Right cardiac atrium (tissue), 5 donors: Measurements from ENCODE around the gene SLC35E1. TPM values are rescaled to one million over a fixed set of nuclear protein-coding genes. Genes with fewer than 3 reads are reported as not detected.
"Not testable (repeated sequence)": the region's sequence is repeated elsewhere in the genome, so short reads cannot be mapped to it uniquely, and the experiment has no call there.

Experiments used
- ATAC-seq, 2 donors: fragments of 200-7000 bp; cut with Tn5 transposase; one replicate each; pipeline versions ENCODE4 v1.8.0 to v1.9.1; 2020; ENCODE audit warnings: moderate library complexity in 2 of 2, mild to moderate bottlenecking in 1 of 2
- DNase-seq, 3 donors: peaks; one replicate each; pipeline ENCODE4 v3.0.0-alpha.2; 2020
- H3K27ac ChIP-seq: one replicate; pipeline ENCODE4 v1.5.1; 2013; ENCODE audit warnings: mild to moderate bottlenecking, low read length, control low read depth, moderate library complexity
- H3K27me3 ChIP-seq: one replicate; pipeline ENCODE4 v1.6.1; 2013; ENCODE audit not compliant: control insufficient read depth, insufficient read depth
- H3K4me1 ChIP-seq: one replicate; pipeline ENCODE4 v1.6.1; 2013; ENCODE audit warnings: low read length; ENCODE audit not compliant: control insufficient read depth, insufficient read depth
- H3K4me3 ChIP-seq: one replicate; pipeline ENCODE4 v1.5.1; 2013; ENCODE audit warnings: low read length, control low read depth
- H3K9me3 ChIP-seq: one replicate; pipeline ENCODE4 v1.6.1; 2013; ENCODE audit warnings: low read length; ENCODE audit not compliant: control insufficient read depth
- WGBS: extraction: QIAGEN DNeasy Blood & Tissue Kit; methylation state at CpG from one replicate; pipeline ENCODE4 v1.1.7; 2013; 5-methylcytosine and 5-hydroxymethylcytosine counted together
- intact Hi-C, 4 donors: fragments of 100-400 bp; cut with DNase I; formaldehyde crosslinking; loops; one replicate each; pipeline versions ENCODE4 v1.11.0 to v1.14.0; 2022 to 2023
- polyA plus RNA-seq: library from polyadenylated mRNA; stranded (reverse); fragments of 200-250 nt; gene quantifications from one replicate; pipeline ENCODE4 v1.2.3, GENCODE V29; 2013
- total RNA-seq, 4 donors: library from RNA; stranded (reverse); fragmentation: NEBNext Ultra II Directional; extraction: Animal tissue kit (Norgen Biotek cat#: 25700); gene quantifications; one replicate each; pipeline ENCODE4 v1.2.1, GENCODE V29; 2021
- donor health status: healthy with polysubstance abuse.
- donor health status: DM: no; HTN: yes; CAD: no.
- donor health status: DM: no; HTN: no; CAD: no.
- donor health status: DM: no; HTN: yes; CAD: no; lungs with severe emphysema.
- donor health status: DM: yes; HTN: yes; CAD: no.

The SLC35E1 gene
- total and polyA plus RNA-seq, 5 donors = 21.0 to 26.6 (median 25.5) TPM

GRCh38 chr19:16566702-16567101 is 5.5 kb downstream of the SLC35E1 start:
- H3K27me3 ChIP-seq = no peaks in the 10 kb centered on the region
- no peak overlapping the region for H3K4me3 ChIP-seq
- WGBS = 94% methylated on average over 5 of the region's 5 CpGs
- DNase-seq (no peak), ATAC-seq (no peak)
- intact Hi-C loops = no loop called here
- H3K4me1 ChIP-seq = peaks cover 2% of the 10 kb centered on the region
- H3K9me3 ChIP-seq = no peaks in the 10 kb centered on the region
- H3K27ac ChIP-seq = no peak overlapping the region

GRCh38 chr19:16566161-16566560 is 6.1 kb downstream of the SLC35E1 start:
- intact Hi-C loops = no loop called here
- no peak for ATAC-seq
- Histone ChIP-seq H3K4me3 (no peak overlapping the region), H3K27ac (no peak overlapping the region), H3K9me3 (no peaks in the 10 kb centered on the region), H3K27me3 (no peaks in the 10 kb centered on the region), H3K4me1 (no peaks in the 10 kb centered on the region)
- WGBS = 70% methylated on average over 10 of the region's 10 CpGs
- peak in 2 of 3 donors; percentile 41 to 60 for DNase-seq

- WGBS = 95% methylated on average over 7 of the region's 7 CpGs
- H3K27ac ChIP-seq = no peak overlapping the region
- no peak for ATAC-seq
- peak in 1 of 3 donors; percentile 4 for DNase-seq
- intact Hi-C loops = no loop called here
- H3K4me3 ChIP-seq = no peak overlapping the region
- no peaks in the 10 kb centered on the region for H3K27me3 ChIP-seq
- no peaks in the 10 kb centered on the region for H3K4me1 ChIP-seq
- no peaks in the 10 kb centered on the region for H3K9me3 ChIP-seq
Measured at GRCh38 chr19:16564842-16565241, 7.4 kb downstream of the SLC35E1 start.

DNA sequence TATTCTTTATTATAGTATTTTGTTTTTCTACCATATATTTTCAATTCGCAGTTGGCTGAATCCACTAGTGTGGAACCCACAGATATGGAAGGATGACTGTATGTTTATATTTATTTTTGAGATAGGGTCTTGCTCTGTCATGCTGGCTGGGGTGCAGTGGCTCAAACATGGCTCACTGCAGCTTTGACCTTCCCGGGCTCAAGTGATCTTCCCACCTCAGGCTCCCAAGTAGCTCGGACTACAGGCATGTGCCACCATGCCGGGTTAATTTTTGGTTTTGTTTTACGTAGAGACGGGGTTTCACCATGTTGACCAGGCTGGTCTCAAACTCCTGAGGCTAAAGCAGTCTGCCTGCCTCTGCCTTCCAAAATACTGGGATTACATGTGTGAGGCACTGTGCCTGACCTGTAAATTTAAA is 9.6 kb downstream of the SLC35E1 start:
- no peaks in the 10 kb centered on the region for H3K4me1 ChIP-seq
- H3K4me3 ChIP-seq = no peak overlapping the region
- WGBS = 92% methylated on average over 6 of the region's 6 CpGs
- intact Hi-C loops = no loop called here
- no peak overlapping the region for H3K27ac ChIP-seq
- no peaks in the 10 kb centered on the region for H3K9me3 ChIP-seq
- no peak for DNase-seq
- no peak for ATAC-seq
- no peaks in the 10 kb centered on the region for H3K27me3 ChIP-seq

DNA sequence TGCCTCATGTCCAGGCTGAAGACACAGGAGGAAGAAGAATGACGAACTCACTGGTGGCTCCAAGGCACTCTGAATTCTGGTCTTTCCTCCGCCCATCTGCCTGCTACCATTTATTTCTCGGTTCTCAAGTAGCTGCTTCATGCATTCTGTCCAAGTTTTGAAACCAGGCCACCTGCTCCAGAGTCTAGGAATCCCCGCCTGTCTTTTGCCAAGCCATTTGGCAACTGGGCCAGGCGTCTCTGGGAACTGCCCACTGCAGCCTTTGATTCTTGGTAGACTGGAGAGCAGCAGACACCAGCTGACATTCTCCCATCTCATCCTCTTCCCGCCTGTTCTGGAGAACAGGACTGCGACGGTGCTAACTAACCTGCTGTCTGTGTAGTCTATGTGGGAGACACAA is 10.8 kb downstream of the SLC35E1 start:
- H3K4me1 ChIP-seq = no peaks in the 10 kb centered on the region
- no peak overlapping the region for H3K4me3 ChIP-seq
- intact Hi-C loops = no loop called here
- ATAC-seq = no peak
- H3K27me3 ChIP-seq = no peaks in the 10 kb centered on the region
- WGBS = 85% methylated on average over 8 of the region's 8 CpGs
- no peaks in the 10 kb centered on the region for H3K9me3 ChIP-seq
- DNase-seq = peak in 1 of 3 donors; percentile 31
- no peak overlapping the region for H3K27ac ChIP-seq

GRCh38 chr19:16559780-16560276 is 12.4 kb downstream of the SLC35E1 start:
- Histone ChIP-seq H3K27ac (no peak overlapping the region), H3K9me3 (no peaks in the 10 kb centered on the region), H3K27me3 (no peaks in the 10 kb centered on the region), H3K4me3 (no peak overlapping the region), H3K4me1 (no peaks in the 10 kb centered on the region)
- intact Hi-C loops = no loop called here
- WGBS = 84% methylated on average over 10 of the region's 10 CpGs
- peak in 1 of 3 donors; percentile 15 for DNase-seq
- no peak for ATAC-seq

- intact Hi-C loops = no loop called here
- Histone ChIP-seq H3K4me3 (no peak overlapping the region), H3K27me3 (no peaks in the 10 kb centered on the region), H3K9me3 (no peaks in the 10 kb centered on the region), H3K4me1 (no peaks in the 10 kb centered on the region), H3K27ac (no peak overlapping the region)
- DNase-seq (peak in 1 of 3 donors; percentile 20), ATAC-seq (no peak)
- WGBS = 87% methylated on average over 8 of the region's 8 CpGs
Measured at GRCh38 chr19:16554776-16555175, 17.4 kb downstream of the SLC35E1 start.

DNA sequence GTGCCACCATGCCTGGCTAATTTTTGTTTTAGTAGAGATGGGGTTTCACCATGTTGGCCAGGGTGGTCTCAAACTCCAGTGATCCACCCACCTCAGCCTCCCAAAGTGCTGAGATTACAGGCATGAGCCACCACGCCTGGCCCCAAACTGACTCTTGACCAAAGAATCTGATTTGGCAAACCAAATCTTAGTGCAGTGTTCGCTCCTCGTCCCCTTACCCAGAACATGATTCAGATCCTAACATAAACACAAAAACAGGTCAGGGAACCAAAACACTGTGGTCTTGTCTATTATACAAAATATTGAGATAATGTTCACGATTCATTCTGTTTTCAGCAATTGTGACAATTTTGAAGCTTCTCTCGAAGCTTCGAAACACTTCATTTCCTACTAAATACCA is 20.3 kb downstream of the SLC35E1 start:
- H3K27me3 ChIP-seq, ATAC-seq, intact Hi-C loops, H3K4me3 ChIP-seq, H3K9me3 ChIP-seq, H3K27ac ChIP-seq, H3K4me1 ChIP-seq: not testable (repeated sequence)
- WGBS = 92% methylated on average over 6 of the region's 6 CpGs
- peak in 1 of 3 donors; percentile 5 for DNase-seq

DNA sequence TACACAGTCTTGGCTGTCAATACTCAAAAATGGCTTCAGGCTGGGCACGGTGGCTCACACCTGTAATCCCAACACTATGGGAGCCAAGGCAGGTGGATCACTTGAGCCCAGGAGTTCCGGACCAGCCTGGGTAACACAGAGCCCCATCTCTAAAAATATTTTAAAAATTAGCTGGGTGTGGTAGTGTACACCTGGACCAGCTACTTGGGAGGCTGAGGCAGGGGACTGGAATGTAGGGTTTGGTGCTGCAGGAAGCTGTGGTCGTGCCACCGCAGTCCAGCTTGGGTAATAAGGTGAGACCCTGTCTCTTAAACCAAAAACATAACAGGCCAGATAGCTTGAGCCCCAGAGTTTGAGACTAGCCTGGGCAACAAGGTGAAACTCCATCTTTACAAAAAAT is 23.3 kb downstream of the SLC35E1 start:
- no peak overlapping the region for H3K4me3 ChIP-seq
- WGBS = 92% methylated on average over 4 of the region's 4 CpGs

DNA sequence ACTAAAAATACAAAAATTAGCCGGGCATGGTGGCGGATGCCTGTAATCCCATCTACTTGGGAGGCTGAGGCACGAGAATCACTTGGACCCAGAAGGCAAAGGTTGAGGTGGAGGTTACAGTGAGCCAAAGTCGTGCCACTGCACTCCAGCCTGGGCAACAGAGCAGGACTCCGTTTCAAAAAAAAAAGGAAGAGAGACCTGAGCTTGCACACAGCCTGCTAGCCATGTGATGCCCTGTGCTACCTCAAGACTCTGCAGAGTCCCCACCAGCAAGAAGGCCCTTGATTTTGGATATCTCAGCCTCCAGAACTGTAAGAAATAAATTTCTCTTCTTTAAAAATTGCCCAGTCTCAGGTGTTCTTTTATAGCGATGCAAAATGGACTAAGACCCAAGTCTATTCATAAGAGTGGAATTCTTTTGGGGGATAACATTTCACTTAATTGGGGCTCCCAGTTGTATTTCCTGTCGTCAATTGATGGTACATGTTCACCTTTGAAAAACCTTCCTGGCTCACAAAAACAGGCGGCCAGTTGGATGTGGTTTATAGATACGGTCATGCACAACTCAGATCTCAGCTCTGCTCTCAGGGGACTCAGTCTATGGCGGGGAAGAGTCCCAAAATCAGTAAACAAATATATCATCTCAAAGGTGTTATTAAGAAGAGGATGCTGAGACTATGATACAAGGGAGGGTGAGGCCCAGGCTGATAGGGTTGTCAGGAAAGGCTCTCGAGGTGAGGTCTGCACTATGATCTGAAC is 27.6 kb downstream of the SLC35E1 start:
- Histone ChIP-seq H3K27me3 (no peaks in the 10 kb centered on the region), H3K4me1 (peaks cover 5% of the 10 kb centered on the region), H3K9me3 (no peaks in the 10 kb centered on the region), H3K4me3 (no peak overlapping the region), H3K27ac (no peak overlapping the region)
- DNase-seq (no peak), ATAC-seq (no peak)
- intact Hi-C loops = no loop called here
- WGBS = 91% methylated on average over 11 of the region's 11 CpGs

More for the DNA sequence above, 23.3 kb downstream of the SLC35E1 start:
- H3K4me1 ChIP-seq = no peaks in the 10 kb centered on the region
- DNase-seq (peak in 1 of 3 donors; percentile 8), ATAC-seq (no peak)
- intact Hi-C loops = no loop called here
- no peaks in the 10 kb centered on the region for H3K27me3 ChIP-seq
- no peak overlapping the region for H3K27ac ChIP-seq
- H3K9me3 ChIP-seq = no peaks in the 10 kb centered on the region

DNA sequence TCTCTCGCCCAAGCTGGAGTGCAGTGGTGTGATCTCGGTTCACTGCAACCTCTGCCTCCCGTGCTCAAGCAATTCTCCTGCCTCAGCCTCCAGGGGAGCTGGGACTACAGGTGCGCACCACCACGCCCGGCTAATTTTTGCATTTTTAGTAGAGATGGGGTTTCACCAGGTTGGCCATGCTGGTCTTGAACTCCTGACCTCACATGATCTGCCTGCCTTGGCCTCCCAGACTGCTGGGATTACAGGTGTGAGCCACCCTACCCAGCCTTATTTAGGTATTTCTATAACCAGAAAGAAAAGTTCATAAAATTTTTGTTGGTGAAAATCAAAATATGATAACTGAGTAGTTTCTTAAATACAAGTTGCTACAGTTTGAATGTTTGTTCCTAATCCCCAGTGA is 28.5 kb downstream of the SLC35E1 start:
- H3K4me1 ChIP-seq, H3K9me3 ChIP-seq, H3K4me3 ChIP-seq, ATAC-seq, H3K27ac ChIP-seq, intact Hi-C loops, H3K27me3 ChIP-seq: not testable (repeated sequence)
- 86% methylated on average over 6 of the region's 6 CpGs for WGBS
- peak in 1 of 3 donors; percentile 16 for DNase-seq
